DMS53 treated with DMSO at 0.1 percent for 48 hours (cell line): Measurements from ENCODE around the gene CAMK4.
A peak's percentile ranks its signal among the peaks of the same experiment; 100 is the strongest.
"Not testable (repeated sequence)": the region's sequence is repeated elsewhere in the genome, so short reads cannot be mapped to it uniquely, and the experiment has no call there.

Experiments used
- DNase-seq: peaks from one replicate; lab custom pipeline; 2025; ENCODE audit not compliant: unreplicated experiment; lab: John Stamatoyannopoulos, UW

Gene CAMK4

GRCh38 chr5:111255169-111255568, 31.0 kb downstream of the CAMK4 start:
- DNase-seq, result no peak

- no peak for DNase-seq
Measured at GRCh38 chr5:111256128-111256527, 31.9 kb downstream of the CAMK4 start.

- DNase-seq, result not testable (repeated sequence)
Measured at GRCh38 chr5:111257610-111258009, 33.4 kb downstream of the CAMK4 start.

GRCh38 chr5:111259636-111260035, 35.5 kb downstream of the CAMK4 start:
- no peak for DNase-seq

GRCh38 chr5:111261610-111262009, 37.4 kb downstream of the CAMK4 start:
- DNase-seq, result no peak

GRCh38 chr5:111262153-111262552, 38.0 kb downstream of the CAMK4 start:
- DNase-seq, result no peak

- no peak for DNase-seq
Measured at GRCh38 chr5:111262815-111263214, 38.6 kb downstream of the CAMK4 start.

- no peak for DNase-seq
Measured at GRCh38 chr5:111266491-111266890, 42.3 kb downstream of the CAMK4 start.

- no peak for DNase-seq
Measured at GRCh38 chr5:111268300-111268699, 44.1 kb downstream of the CAMK4 start.

GRCh38 chr5:111271885-111272284, 47.7 kb downstream of the CAMK4 start:
- DNase-seq, result no peak

GRCh38 chr5:111277061-111277460, 52.9 kb downstream of the CAMK4 start:
- DNase-seq, result no peak

GRCh38 chr5:111278858-111279504, 54.8 kb downstream of the CAMK4 start:
- peak; percentile 58 for DNase-seq

- no peak for DNase-seq
Measured at GRCh38 chr5:111280282-111280951, 56.2 kb downstream of the CAMK4 start.

- no peak for DNase-seq
Measured at GRCh38 chr5:111282798-111283197, 58.6 kb downstream of the CAMK4 start.

GRCh38 chr5:111284825-111285224, 60.6 kb downstream of the CAMK4 start:
- DNase-seq, result no peak

- DNase-seq, result no peak
Measured at GRCh38 chr5:111294551-111294950, 70.4 kb downstream of the CAMK4 start.

GRCh38 chr5:111295649-111296048, 71.5 kb downstream of the CAMK4 start:
- DNase-seq, result no peak

- DNase-seq, result no peak
Measured at GRCh38 chr5:111296570-111296969, 72.4 kb downstream of the CAMK4 start.

- DNase-seq, result no peak
Measured at GRCh38 chr5:111299067-111299481, 74.9 kb downstream of the CAMK4 start.

GRCh38 chr5:111299831-111300432, 75.7 kb downstream of the CAMK4 start:
- no peak for DNase-seq

GRCh38 chr5:111301264-111301663, 77.1 kb downstream of the CAMK4 start:
- DNase-seq, result peak; percentile 12

GRCh38 chr5:111302043-111302442, 77.9 kb downstream of the CAMK4 start:
- DNase-seq, result not testable (repeated sequence)
